ENCODE measurements around the gene SRPK3.
"Not testable (repeated sequence)": the region's sequence is repeated elsewhere in the genome, so short reads cannot be mapped to it uniquely, and the experiment has no call there.

Gene SRPK3

GRCh38 chrX:153780678-153781427 is at the start of gene SRPK3:
TSS of gene SRPK3 (plus strand) at chrX:153781041. CDS start at chrX:153781087, 46 bp downstream.
- DNase-seq, result no peak

- no peak for DNase-seq
Observed at GRCh38 chrX:153731117-153731844, 49.6 kb upstream of the SRPK3 start.

GRCh38 chrX:153731845-153732215 is 49.0 kb upstream of the SRPK3 start:
- DNase-seq, result no peak

GRCh38 chrX:153732401-153732800 is 48.4 kb upstream of the SRPK3 start:
- DNase-seq, result no peak

GRCh38 chrX:153733651-153734240 is 47.1 kb upstream of the SRPK3 start:
- no peak for DNase-seq

- no peak for DNase-seq
Observed at GRCh38 chrX:153734871-153735270, 46.0 kb upstream of the SRPK3 start.

- DNase-seq, result no peak
Observed at GRCh38 chrX:153735274-153735673, 45.6 kb upstream of the SRPK3 start.

GRCh38 chrX:153736071-153736820 is 44.6 kb upstream of the SRPK3 start:
- DNase-seq, result no peak

GRCh38 chrX:153736871-153737441 is 43.9 kb upstream of the SRPK3 start:
- DNase-seq, result no peak

GRCh38 chrX:153738056-153738605 is 42.7 kb upstream of the SRPK3 start:
- DNase-seq, result no peak

- no peak for DNase-seq
Observed at GRCh38 chrX:153739754-153740486, 40.9 kb upstream of the SRPK3 start.

GRCh38 chrX:153740631-153741222 is 40.1 kb upstream of the SRPK3 start:
- DNase-seq, result no peak

- DNase-seq, result no peak
Observed at GRCh38 chrX:153741446-153741845, 39.4 kb upstream of the SRPK3 start.

- DNase-seq, result not testable (repeated sequence)
Observed at GRCh38 chrX:153742111-153742510, 38.7 kb upstream of the SRPK3 start.

- not testable (repeated sequence) for DNase-seq
Observed at GRCh38 chrX:153742796-153743467, 37.9 kb upstream of the SRPK3 start.

GRCh38 chrX:153743468-153744209 is 37.2 kb upstream of the SRPK3 start:
- not testable (repeated sequence) for DNase-seq

GRCh38 chrX:153744210-153745066 is 36.4 kb upstream of the SRPK3 start:
- no peak for DNase-seq

GRCh38 chrX:153745067-153745433 is 35.8 kb upstream of the SRPK3 start:
- DNase-seq, result not testable (repeated sequence)

- DNase-seq, result no peak
Observed at GRCh38 chrX:153746359-153746758, 34.5 kb upstream of the SRPK3 start.
